ENCODE results near the gene ATXN7L1.

Gene ATXN7L1

DNA sequence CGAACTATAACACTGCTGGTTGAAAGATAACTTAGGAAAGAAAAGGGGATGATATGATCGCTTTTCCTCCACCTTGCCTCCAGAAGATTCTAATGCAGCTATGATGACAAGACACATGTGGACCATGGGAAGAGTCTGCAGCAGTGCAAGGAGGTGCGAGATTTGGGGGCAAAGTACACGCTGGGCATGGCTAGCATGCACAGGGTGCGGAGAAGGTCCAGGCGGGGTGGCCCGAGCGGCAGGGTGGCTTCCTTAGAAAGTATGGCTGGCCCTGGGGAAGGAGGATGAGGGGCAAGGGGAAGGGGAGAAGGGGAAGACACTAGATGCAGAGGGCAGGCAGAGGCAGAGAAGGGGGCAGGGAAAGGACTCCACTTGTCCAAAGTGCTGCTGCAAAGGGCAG lies 15.6 kb downstream of the ATXN7L1 start:
- ChIA-PET CTCF (no interaction called here), POLR2A (interaction anchor here (1.0 kb wide), 1 partner anchor 329 kb away, joined by 3 read pairs; no protein-coding TSS in a partner anchor)
- DNase-seq (ENCODE audit: extremely low spot score): no peak
- TF ChIP-seq HDGF (IDR thresholded peaks at IDR 0.05; ENCODE audit: borderline replicate concordance) (no peak), FOXK2 (IDR thresholded peaks at IDR 0.05) (no peak), ELF4 (IDR thresholded peaks at IDR 0.05) (no peak), FOXA1 (IDR thresholded peaks at IDR 0.05) (no peak), NFRKB (IDR thresholded peaks at IDR 0.05) (no peak)
- TF ChIP-seq, protein P1, sequence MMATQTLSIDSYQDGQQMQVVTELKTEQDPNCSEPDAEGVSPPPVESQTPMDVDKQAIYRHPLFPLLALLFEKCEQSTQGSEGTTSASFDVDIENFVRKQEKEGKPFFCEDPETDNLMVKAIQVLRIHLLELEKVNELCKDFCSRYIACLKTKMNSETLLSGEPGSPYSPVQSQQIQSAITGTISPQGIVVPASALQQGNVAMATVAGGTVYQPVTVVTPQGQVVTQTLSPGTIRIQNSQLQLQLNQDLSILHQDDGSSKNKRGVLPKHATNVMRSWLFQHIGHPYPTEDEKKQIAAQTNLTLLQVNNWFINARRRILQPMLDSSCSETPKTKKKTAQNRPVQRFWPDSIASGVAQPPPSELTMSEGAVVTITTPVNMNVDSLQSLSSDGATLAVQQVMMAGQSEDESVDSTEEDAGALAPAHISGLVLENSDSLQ (IDR thresholded peaks at IDR 0.05): no peak

GRCh38 chr7:105857009-105857952 lies 19.1 kb downstream of the ATXN7L1 start:
- POLR2A ChIA-PET: interaction anchor here (0.6 kb wide), 1 partner anchor 94 kb away, joined by 3 read pairs; no protein-coding TSS in a partner anchor
- CTCF ChIA-PET: interaction anchor here (0.5 kb wide), 1 partner anchor 19 kb away, joined by 3 read pairs; no protein-coding TSS in a partner anchor
- TF ChIP-seq SUZ12 (IDR thresholded peaks at IDR 0.05): no peak
- no peak for TF ChIP-seq SP1 (IDR thresholded peaks at IDR 0.05)
- TF ChIP-seq TARDBP (IDR thresholded peaks at IDR 0.05): no peak
- TF ChIP-seq ZNF384 (IDR thresholded peaks at IDR 0.05): no peak
- TF ChIP-seq FOXK2 (IDR thresholded peaks at IDR 0.05): no peak
- no peak for TF ChIP-seq L3MBTL2 (conservative IDR thresholded peaks at IDR 0.05)
- TF ChIP-seq FOXA1 (IDR thresholded peaks at IDR 0.05): no peak
- no peak for DNase-seq (ENCODE audit: extremely low spot score)

DNA sequence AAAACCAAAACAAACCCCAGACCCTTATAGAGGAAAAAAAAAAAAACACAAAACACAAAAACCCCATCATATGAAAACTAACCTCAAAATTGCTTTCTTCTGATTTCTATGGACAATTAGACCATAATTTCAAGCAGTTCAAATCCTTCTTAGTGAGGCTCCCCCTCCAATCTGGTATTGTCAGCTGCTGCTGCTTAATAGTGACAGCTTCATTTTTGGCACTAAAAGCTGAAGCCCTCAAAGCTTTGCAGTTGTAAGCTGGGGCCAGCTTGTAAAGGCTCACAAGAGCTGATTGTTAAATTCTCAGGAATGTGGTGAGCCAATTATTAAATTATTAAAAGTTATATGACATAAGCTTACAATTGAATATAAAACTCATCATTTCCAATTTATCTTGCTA lies 21.9 kb downstream of the ATXN7L1 start:
- TF ChIP-seq, protein P1 (IDR thresholded peaks at IDR 0.05): no peak
- no peak for TF ChIP-seq FOXA1 (IDR thresholded peaks at IDR 0.05)
- no peak for TF ChIP-seq CTBP1 (IDR thresholded peaks at IDR 0.05; ENCODE audit: borderline replicate concordance)
- TF ChIP-seq FOXK2 (IDR thresholded peaks at IDR 0.05): no peak
- TF ChIP-seq BHLHE40 (IDR thresholded peaks at IDR 0.05; ENCODE audit: borderline replicate concordance): no peak
- no peak for TF ChIP-seq ARNT (IDR thresholded peaks at IDR 0.05)
- TF ChIP-seq HDGF (IDR thresholded peaks at IDR 0.05; ENCODE audit: borderline replicate concordance): no peak
- no peak for TF ChIP-seq NFRKB (IDR thresholded peaks at IDR 0.05)
- no peak for TF ChIP-seq TARDBP (IDR thresholded peaks at IDR 0.05)
- no peak for TF ChIP-seq SP1 (IDR thresholded peaks at IDR 0.05)
- TF ChIP-seq ZNF384 (IDR thresholded peaks at IDR 0.05): no peak
- TF ChIP-seq ELF4 (IDR thresholded peaks at IDR 0.05): no peak
- no peak for TF ChIP-seq FOXM1 (IDR thresholded peaks at IDR 0.05; ENCODE audit: borderline replicate concordance)
- no peak for TF ChIP-seq SUZ12 (IDR thresholded peaks at IDR 0.05)
- no peak for TF ChIP-seq L3MBTL2 (conservative IDR thresholded peaks at IDR 0.05)
- no peak for TF ChIP-seq LEF1 (IDR thresholded peaks at IDR 0.05; ENCODE audit: borderline replicate concordance)
- DNase-seq (ENCODE audit: extremely low spot score): no peak
- POLR2A ChIA-PET: no interaction called here
- CTCF ChIA-PET: no interaction called here

DNA sequence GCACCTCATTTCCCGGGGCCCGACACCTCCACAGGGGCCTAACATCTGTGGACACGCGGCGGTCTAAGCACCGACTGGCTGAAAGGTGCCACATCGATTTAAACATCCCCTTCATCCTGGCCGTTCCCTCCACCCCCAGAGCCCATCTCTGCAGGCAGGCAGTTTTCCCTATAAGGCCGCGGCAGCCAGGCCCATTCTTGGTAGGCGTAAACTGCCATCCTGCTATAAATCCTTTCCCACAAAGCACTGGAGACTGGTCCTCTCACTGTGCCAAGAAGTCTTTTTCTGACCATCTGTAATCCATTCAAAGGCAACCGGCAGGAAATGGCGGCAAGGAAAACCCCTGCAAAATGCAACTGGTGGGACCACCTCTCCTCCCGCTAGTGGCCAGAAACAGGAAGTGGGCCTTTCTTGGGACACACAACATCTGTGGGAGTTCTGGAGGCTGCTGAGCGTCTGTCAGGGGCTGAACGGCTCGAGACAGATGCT lies 22.4 kb downstream of the ATXN7L1 start:
- POLR2A ChIA-PET: no interaction called here
- no peak for TF ChIP-seq SUZ12 (IDR thresholded peaks at IDR 0.05)
- CTCF ChIA-PET: no interaction called here
- no peak for DNase-seq (ENCODE audit: extremely low spot score)

DNA sequence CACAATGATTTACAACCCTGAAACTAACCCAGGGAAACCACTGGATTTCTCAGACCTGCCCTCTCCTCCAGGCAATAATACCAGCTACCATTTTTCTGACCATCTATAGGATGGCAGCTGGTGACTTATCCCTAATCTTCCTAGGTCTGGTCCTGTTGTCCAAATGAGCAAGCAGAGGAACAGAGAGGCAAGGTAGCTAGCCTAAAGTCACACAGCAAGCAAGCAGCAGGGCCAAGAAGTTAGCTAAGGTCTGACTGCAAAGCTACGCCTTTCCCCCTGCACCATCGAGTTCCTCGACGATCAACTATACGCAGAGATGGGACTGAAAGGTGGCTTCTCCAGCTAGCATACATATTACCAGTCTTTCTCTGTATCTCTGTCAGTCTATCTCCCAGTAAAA lies 25.3 kb downstream of the ATXN7L1 start:
- CTCF ChIA-PET: interaction anchor here (0.6 kb wide), 1 partner anchor 1205 kb away, joined by 3 read pairs; no protein-coding TSS in a partner anchor
- DNase-seq (ENCODE audit: extremely low spot score): no peak
- POLR2A ChIA-PET: no interaction called here
- no peak for TF ChIP-seq FOXK2 (IDR thresholded peaks at IDR 0.05)
- no peak for TF ChIP-seq FOXA1 (IDR thresholded peaks at IDR 0.05)
- TF ChIP-seq LEF1 (IDR thresholded peaks at IDR 0.05; ENCODE audit: borderline replicate concordance): no peak
- TF ChIP-seq, protein P1 (IDR thresholded peaks at IDR 0.05): no peak
- no peak for TF ChIP-seq ELF4 (IDR thresholded peaks at IDR 0.05)
- TF ChIP-seq ZNF384 (IDR thresholded peaks at IDR 0.05): no peak
- TF ChIP-seq SP1 (IDR thresholded peaks at IDR 0.05): no peak

GRCh38 chr7:105849122-105849855 lies 27.1 kb downstream of the ATXN7L1 start:
- no peak for DNase-seq (ENCODE audit: extremely low spot score)
- ChIA-PET CTCF (no interaction called here), POLR2A (no interaction called here)
- TF ChIP-seq ZNF384 (IDR thresholded peaks at IDR 0.05) (no peak), HDGF (IDR thresholded peaks at IDR 0.05; ENCODE audit: borderline replicate concordance) (no peak), NFRKB (IDR thresholded peaks at IDR 0.05) (no peak), FOXK2 (IDR thresholded peaks at IDR 0.05) (no peak), ELF4 (IDR thresholded peaks at IDR 0.05) (no peak)

Data from HEK293T (cell line).